HEK293T (cell line): Measurements from ENCODE around the gene USP24.

Experiments used
- ARNT ChIP-seq: fragments of 450-650 bp; IDR thresholded peaks from 2 replicates; pipeline ENCODE4 v1.6.1; 2017; ENCODE audit warnings: mild to moderate bottlenecking
- BHLHE40 ChIP-seq: fragments of 450-650 bp; IDR thresholded peaks from 2 replicates; pipeline ENCODE4 v1.6.1; 2016; ENCODE audit warnings: mild to moderate bottlenecking, moderate library complexity, borderline replicate concordance
- CTBP1 ChIP-seq: fragments of 450-650 bp; IDR thresholded peaks from 2 replicates; pipeline ENCODE4 v1.6.1; 2016; ENCODE audit warnings: borderline replicate concordance
- FOXA1 ChIP-seq: fragments of 450-650 bp; IDR thresholded peaks from 2 replicates; pipeline ENCODE4 v1.6.1; 2016; ENCODE audit warnings: mild to moderate bottlenecking
- FOXK2 ChIP-seq: fragments of 450-650 bp; IDR thresholded peaks from 2 replicates; pipeline ENCODE4 v1.6.1; 2016; ENCODE audit warnings: mild to moderate bottlenecking
- FOXM1 ChIP-seq: fragments of 450-650 bp; IDR thresholded peaks from 2 replicates; pipeline ENCODE4 v1.6.1; 2017; ENCODE audit warnings: mild to moderate bottlenecking, borderline replicate concordance
- HDGF ChIP-seq: fragments of 450-650 bp; IDR thresholded peaks from 2 replicates; pipeline ENCODE4 v1.6.1; 2017; ENCODE audit warnings: antibody characterized with exemption, borderline replicate concordance
- LEF1 ChIP-seq: fragments of 450-650 bp; IDR thresholded peaks from 2 replicates; pipeline ENCODE4 v1.6.1; 2017; ENCODE audit warnings: mild to moderate bottlenecking, borderline replicate concordance
- NFRKB ChIP-seq: fragments of 450-650 bp; IDR thresholded peaks from 2 replicates; pipeline ENCODE4 v1.6.1; 2016; ENCODE audit warnings: mild to moderate bottlenecking, moderate library complexity
- SP1 ChIP-seq: fragments of 450-650 bp; IDR thresholded peaks from 2 replicates; pipeline ENCODE4 v1.6.1; 2017
- SUZ12 ChIP-seq: fragments of 450-650 bp; IDR thresholded peaks from 2 replicates; pipeline ENCODE4 v1.6.1; 2016; ENCODE audit warnings: mild to moderate bottlenecking
- TARDBP ChIP-seq: fragments of 450-650 bp; IDR thresholded peaks from 2 replicates; pipeline ENCODE4 v1.6.1; 2016
- ZNF384 ChIP-seq: fragments of 450-650 bp; IDR thresholded peaks from 2 replicates; pipeline ENCODE4 v1.6.1; 2016
- TF ChIP-seq, protein P1 (sequence below): fragments of 450-650 bp; IDR thresholded peaks from 2 replicates; pipeline ENCODE4 v1.6.1; 2016

DNA sequence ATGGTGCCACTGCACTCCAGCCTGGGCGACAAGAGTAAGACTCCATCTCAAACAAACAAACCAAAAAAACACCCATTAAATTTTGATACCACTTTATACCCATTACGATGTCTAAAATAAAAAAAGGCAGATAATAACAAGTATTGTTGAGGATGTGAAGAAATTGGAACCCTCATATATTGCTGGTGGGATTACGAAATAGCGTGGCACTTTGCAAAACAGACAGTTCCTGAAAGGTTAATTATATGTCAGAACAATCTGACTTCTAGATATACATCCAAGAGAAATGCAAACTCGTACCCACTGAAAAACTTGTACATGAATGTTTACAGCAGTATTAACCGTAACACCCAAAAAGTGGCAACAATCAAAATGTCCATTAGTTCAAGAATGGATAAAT, 70.3 kb downstream of the USP24 start:
- TF ChIP-seq FOXA1 (no peak), TARDBP (no peak), FOXK2 (no peak), FOXM1 (no peak), SP1 (no peak), ZNF384 (no peak), CTBP1 (no peak), LEF1 (no peak), HDGF (no peak), SUZ12 (no peak), BHLHE40 (no peak), ARNT (no peak), NFRKB (no peak)
- TF ChIP-seq, protein P1, sequence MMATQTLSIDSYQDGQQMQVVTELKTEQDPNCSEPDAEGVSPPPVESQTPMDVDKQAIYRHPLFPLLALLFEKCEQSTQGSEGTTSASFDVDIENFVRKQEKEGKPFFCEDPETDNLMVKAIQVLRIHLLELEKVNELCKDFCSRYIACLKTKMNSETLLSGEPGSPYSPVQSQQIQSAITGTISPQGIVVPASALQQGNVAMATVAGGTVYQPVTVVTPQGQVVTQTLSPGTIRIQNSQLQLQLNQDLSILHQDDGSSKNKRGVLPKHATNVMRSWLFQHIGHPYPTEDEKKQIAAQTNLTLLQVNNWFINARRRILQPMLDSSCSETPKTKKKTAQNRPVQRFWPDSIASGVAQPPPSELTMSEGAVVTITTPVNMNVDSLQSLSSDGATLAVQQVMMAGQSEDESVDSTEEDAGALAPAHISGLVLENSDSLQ = no peak
